Colonic mucosa (tissue), 4 donors: ENCODE data around the gene DDX39A. TPM values are rescaled to one million over a fixed set of nuclear protein-coding genes. Genes with fewer than 3 reads are reported as not detected.
"Not testable (repeated sequence)": the region's sequence is repeated elsewhere in the genome, so short reads cannot be mapped to it uniquely, and the experiment has no call there.

Source experiments
- DNase-seq: peaks from one replicate; pipeline ENCODE4 v3.0.0-alpha.2; 2020
- H3K27ac ChIP-seq: fragments of 200-600 bp; one replicate; pipeline ENCODE4 v1.8.0; 2021
- H3K27me3 ChIP-seq: fragments of 200-600 bp; one replicate; pipeline ENCODE4 v1.8.0; 2021
- H3K36me3 ChIP-seq: fragments of 200-600 bp; one replicate; pipeline ENCODE4 v1.8.0; 2021
- H3K4me1 ChIP-seq: fragments of 200-600 bp; one replicate; pipeline ENCODE4 v1.8.0; 2021; ENCODE audit warnings: mild to moderate bottlenecking
- H3K4me3 ChIP-seq: fragments of 200-600 bp; one replicate; pipeline ENCODE4 v1.8.0; 2021
- H3K9ac ChIP-seq, 2 donors: one replicate each; pipeline ENCODE4 v1.7.0; 2013; ENCODE audit warnings: control low read depth in 2 of 2, low read depth in 2 of 2, low read length in 2 of 2
- H3K9me3 ChIP-seq: fragments of 200-600 bp; one replicate; pipeline ENCODE4 v1.8.0; 2021
- CTCF ChIP-seq: fragments of 200-600 bp; IDR thresholded peaks from one replicate; pipeline ENCODE4 v1.8.0; 2022; ENCODE audit warnings: antibody characterized with exemption, mild to moderate bottlenecking
- intact Hi-C: fragments of 100-400 bp; cut with DNase I; formaldehyde crosslinking; loops from one replicate; pipeline ENCODE4 v1.14.1; 2022
- total RNA-seq, 2 donors: library from RNA; stranded (reverse); fragmentation: NEBNext Ultra II Directional in 1 of 2; extraction: Animal tissue kit (Norgen Biotek cat#: 25700) in 1 of 2; gene quantifications; one replicate each; pipeline ENCODE4 v1.2.1, GENCODE V29; 2021
- donor health status: healthy.
- donor health status: DM: no; HTN: no; CAD: no.
- donor health status: DM: no; HTN: no; CAD: no.

DDX39A gene
- total RNA-seq, 2 donors from 2014 or later, result 55.2 to 160 TPM

- intact Hi-C loops, result no loop called here
- TF ChIP-seq CTCF, result no peak
- Histone ChIP-seq H3K36me3 (peaks cover 8% of the 10 kb centered on the region), H3K9me3 (no peaks in the 10 kb centered on the region), H3K27ac (no peak overlapping the region), H3K9ac (no peak overlapping the region), H3K4me1 (no peaks in the 10 kb centered on the region), H3K27me3 (no peaks in the 10 kb centered on the region), H3K4me3 (no peak overlapping the region)
- no peak for DNase-seq
Measured at GRCh38 chr19:14401468-14402195, 17.5 kb downstream of the DDX39A start.

DNA sequence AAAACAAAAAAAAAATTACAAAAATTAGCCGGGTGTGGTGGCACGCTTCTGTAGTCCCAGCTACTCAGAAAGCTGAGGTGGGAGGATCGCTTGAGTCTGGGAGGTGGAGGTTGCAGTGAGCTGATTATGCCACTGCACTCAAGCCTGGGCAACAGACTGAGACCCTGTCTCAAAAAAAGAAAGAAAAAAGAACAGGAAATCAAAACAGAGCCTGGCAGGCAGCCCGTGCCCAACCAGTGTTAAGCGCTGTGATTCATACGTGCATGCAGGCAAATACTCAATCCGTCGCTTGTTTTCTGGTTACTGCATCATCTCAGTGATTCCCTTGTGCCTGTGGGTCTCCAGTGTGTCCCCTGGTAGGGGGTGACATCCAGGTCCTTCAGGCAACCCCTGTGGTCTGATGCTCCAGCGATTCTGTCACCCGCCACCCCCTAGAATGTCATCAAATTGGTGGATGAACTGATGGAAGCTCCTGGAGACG is 18.1 kb downstream of the DDX39A start:
- Histone ChIP-seq H3K36me3 (peaks cover 9% of the 10 kb centered on the region), H3K9ac (no peak overlapping the region), H3K4me1 (no peaks in the 10 kb centered on the region), H3K4me3 (no peak overlapping the region), H3K9me3 (no peaks in the 10 kb centered on the region), H3K27me3 (no peaks in the 10 kb centered on the region), H3K27ac (no peak overlapping the region)
- DNase-seq, result no peak
- intact Hi-C loops, result no loop called here
- TF ChIP-seq CTCF, result no peak

GRCh38 chr19:14397168-14397567 is 22.0 kb downstream of the DDX39A start:
- not testable (repeated sequence) for H3K9ac ChIP-seq, H3K4me1 ChIP-seq, DNase-seq, H3K4me3 ChIP-seq, H3K27ac ChIP-seq, H3K27me3 ChIP-seq, H3K9me3 ChIP-seq
- H3K36me3 ChIP-seq, result peaks cover 21% of the 10 kb centered on the region
- intact Hi-C loops, result loop anchor here (5.0 kb wide), 1 partner anchor 370 kb away; no protein-coding TSS in a partner anchor

DNA sequence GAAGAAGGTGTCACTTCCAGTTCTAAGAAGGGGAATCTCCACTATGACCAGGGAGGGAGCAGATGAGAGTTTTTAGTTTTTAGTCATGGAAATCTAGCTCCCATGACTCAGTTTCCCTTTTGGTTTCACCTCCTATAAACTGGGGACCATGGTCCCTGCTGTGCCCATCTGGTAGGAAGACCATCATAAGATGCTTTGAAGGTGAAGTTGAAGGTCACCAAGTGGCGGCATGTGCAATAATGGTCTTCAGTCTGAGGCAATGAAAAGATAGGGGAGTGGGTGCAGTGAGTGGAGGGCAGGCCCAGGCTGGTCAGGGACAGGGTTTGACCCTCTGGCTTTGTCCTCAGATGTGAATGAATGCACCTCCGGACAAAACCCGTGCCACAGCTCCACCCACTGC is 22.4 kb downstream of the DDX39A start:
- not testable (repeated sequence) for H3K9ac ChIP-seq, H3K27me3 ChIP-seq, H3K4me1 ChIP-seq, H3K4me3 ChIP-seq, H3K27ac ChIP-seq, DNase-seq, H3K9me3 ChIP-seq
- H3K36me3 ChIP-seq, result peaks cover 22% of the 10 kb centered on the region
- intact Hi-C loops, result loop anchor here (5.0 kb wide), 1 partner anchor 371 kb away; no protein-coding TSS in a partner anchor

DNA sequence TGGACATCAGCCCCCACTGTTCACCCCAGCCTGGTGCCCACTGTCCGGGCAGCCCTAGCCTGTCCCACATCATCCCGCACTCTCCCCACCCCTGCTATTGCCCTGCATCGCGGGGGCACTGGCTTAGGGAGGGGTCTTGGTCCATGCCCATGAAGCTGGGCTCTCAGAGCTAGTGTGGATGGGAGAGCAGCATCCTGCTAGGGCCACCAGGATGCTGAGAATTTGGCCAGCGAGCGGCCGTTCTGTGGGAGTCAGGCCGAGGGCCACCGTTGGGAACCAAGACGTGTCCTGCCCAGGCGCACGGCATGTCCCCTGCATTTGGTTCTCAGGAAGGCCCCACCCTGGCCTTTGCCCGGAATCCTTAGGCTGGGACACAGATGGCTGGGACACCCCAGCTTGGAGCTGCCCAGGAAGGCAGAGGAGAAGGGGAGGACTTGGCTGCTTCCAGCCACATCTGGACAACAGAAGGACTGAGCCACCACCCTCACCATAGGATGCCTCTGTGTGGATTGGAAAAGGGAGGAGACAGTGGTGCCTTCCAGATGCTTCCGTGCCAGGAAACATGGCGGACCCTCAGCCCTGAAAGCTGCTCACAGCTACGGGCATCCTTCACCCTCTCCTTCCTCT is 23.3 kb downstream of the DDX39A start:
- H3K27me3 ChIP-seq, result no peaks in the 10 kb centered on the region
- peaks cover 21% of the 10 kb centered on the region for H3K36me3 ChIP-seq
- no peaks in the 10 kb centered on the region for H3K4me1 ChIP-seq
- H3K9me3 ChIP-seq, result no peaks in the 10 kb centered on the region
- no peak for DNase-seq
- no peak for TF ChIP-seq CTCF
- intact Hi-C loops, result loop anchor here (5.0 kb wide), 1 partner anchor 371 kb away; no protein-coding TSS in a partner anchor
- H3K27ac ChIP-seq, result no peak overlapping the region
- H3K9ac ChIP-seq, result no peak overlapping the region
- no peak overlapping the region for H3K4me3 ChIP-seq

GRCh38 chr19:14395262-14395661 is 23.9 kb downstream of the DDX39A start:
- no peak overlapping the region for H3K4me3 ChIP-seq
- no peaks in the 10 kb centered on the region for H3K4me1 ChIP-seq
- TF ChIP-seq CTCF, result no peak
- H3K9me3 ChIP-seq, result no peaks in the 10 kb centered on the region
- H3K9ac ChIP-seq, result no peak overlapping the region
- no peak overlapping the region for H3K27ac ChIP-seq
- no peak for DNase-seq
- H3K27me3 ChIP-seq, result no peaks in the 10 kb centered on the region
- peaks cover 23% of the 10 kb centered on the region for H3K36me3 ChIP-seq
- intact Hi-C loops, result loop anchor here (5.0 kb wide), 1 partner anchor 372 kb away; no protein-coding TSS in a partner anchor
